OCI-LY3 (cell line): ENCODE results near the gene ZNF407.

Source experiments
- EZH2phosphoT487 ChIP-seq: fragments of 200-600 bp; shearing (Covaris generic); IDR thresholded peaks from 2 replicates; pipeline ENCODE4 v1.6.1; 2018; ENCODE audit warnings: antibody characterized with exemption, mixed run types, low read depth
- TF ChIP-seq, protein P1 (sequence below): fragments of 200-600, 300-600 bp; sonication (generic); IDR thresholded peaks from 2 replicates; pipeline ENCODE4 v1.5.1; 2014; ENCODE audit warnings: antibody characterized with exemption, low read length, low read depth

DNA sequence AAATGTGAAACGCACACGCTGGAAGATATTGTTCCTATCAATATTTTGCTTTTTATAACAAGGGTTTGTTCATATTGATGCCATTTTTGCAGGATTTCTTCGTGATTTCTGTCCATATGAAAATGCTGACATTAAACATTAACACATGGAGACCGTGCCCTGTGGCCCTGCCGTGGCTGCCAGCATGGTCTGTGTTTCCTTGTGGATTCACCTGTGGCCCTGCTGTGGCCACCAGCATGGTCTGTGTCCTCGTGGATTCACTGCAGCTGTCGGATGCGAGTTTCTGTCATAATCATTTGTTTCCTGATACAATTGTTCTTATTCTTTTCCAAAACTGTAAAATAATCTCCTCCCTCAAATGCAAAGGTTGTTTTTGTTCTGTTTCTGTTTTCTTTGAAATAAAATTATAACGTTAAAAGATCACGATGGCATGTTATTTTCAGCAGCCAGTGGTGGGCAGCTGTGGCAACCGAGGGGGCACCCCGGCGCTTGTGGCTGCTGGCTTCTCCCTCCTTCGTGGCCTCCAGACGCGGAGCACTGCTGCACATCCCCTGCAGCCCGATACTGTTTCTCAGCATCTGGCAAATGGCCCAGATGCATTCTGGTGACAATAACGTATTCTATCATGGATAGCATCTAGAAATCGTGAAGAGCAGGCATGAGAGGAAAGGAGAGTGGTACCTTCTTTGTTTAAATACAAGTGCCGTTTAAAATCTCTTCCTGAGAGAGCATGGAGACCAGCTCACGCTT, 467.8 kb downstream of the ZNF407 start:
- TF ChIP-seq, protein P1, sequence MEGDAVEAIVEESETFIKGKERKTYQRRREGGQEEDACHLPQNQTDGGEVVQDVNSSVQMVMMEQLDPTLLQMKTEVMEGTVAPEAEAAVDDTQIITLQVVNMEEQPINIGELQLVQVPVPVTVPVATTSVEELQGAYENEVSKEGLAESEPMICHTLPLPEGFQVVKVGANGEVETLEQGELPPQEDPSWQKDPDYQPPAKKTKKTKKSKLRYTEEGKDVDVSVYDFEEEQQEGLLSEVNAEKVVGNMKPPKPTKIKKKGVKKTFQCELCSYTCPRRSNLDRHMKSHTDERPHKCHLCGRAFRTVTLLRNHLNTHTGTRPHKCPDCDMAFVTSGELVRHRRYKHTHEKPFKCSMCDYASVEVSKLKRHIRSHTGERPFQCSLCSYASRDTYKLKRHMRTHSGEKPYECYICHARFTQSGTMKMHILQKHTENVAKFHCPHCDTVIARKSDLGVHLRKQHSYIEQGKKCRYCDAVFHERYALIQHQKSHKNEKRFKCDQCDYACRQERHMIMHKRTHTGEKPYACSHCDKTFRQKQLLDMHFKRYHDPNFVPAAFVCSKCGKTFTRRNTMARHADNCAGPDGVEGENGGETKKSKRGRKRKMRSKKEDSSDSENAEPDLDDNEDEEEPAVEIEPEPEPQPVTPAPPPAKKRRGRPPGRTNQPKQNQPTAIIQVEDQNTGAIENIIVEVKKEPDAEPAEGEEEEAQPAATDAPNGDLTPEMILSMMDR: no peak
- no peak for TF ChIP-seq EZH2phosphoT487
